Measurements from ENCODE around the gene ADGRF5. TPM values are rescaled to one million over a fixed set of nuclear protein-coding genes. Genes with fewer than 3 reads are reported as not detected.

The ADGRF5 gene
- total and polyA plus RNA-seq, 10 donors = 5.2 to 129 (median 82.3) TPM

- Histone ChIP-seq H3K4me1 (peaks cover 0 to 12% (median 0%) of the 10 kb centered on the region in 6 donors), H3K9me3 (no peaks in the 10 kb centered on the region), H3K36me3 (peaks cover 0 to 15% (median 0%) of the 10 kb centered on the region in 6 donors), H3K27ac (peak overlapping the region in 1 of 8 donors; percentile 33), H3K27me3 (replicated peaks in 1 of 7) (no peaks in the 10 kb centered on the region), H3K4me3 (no peak overlapping the region)
- WGBS, 5 donors = 33 to 50% (median 41%) methylated on average over 4 of the region's 4 CpGs
- no peak for TF ChIP-seq POLR2A (IDR thresholded peaks at IDR 0.05)
- no peak for TF ChIP-seq POLR2AphosphoS5 (IDR thresholded peaks at IDR 0.05)
- TF ChIP-seq CTCF (IDR thresholded peaks at IDR 0.05 in 8 of 11, conservative IDR thresholded peaks at IDR 0.05 in 3 of 11) = no peak
- no peak for DNase-seq
- intact Hi-C loops (cut with DNase I; ENCODE audit: low total_unique reads) = no loop called here
These were observed 30.4 kb downstream of the ADGRF5 start for GRCh38 chr6:46891252-46891795.

GRCh38 chr6:46888578-46888977 lies 33.2 kb downstream of the ADGRF5 start:
- 87 to 96% (median 92%) methylated on average over 4 of the region's 4 CpGs for WGBS, 5 donors
- Histone ChIP-seq H3K4me3 (no peak overlapping the region), H3K4me1 (no peaks in the 10 kb centered on the region), H3K27me3 (replicated peaks in 1 of 7) (no peaks in the 10 kb centered on the region), H3K9me3 (no peaks in the 10 kb centered on the region), H3K36me3 (peaks cover 0 to 28% (median 0%) of the 10 kb centered on the region in 6 donors), H3K27ac (no peak overlapping the region)
- no peak for DNase-seq
- TF ChIP-seq POLR2AphosphoS5 (IDR thresholded peaks at IDR 0.05) = no peak
- intact Hi-C loops (cut with DNase I; ENCODE audit: low total_unique reads) = no loop called here

- no peaks in the 10 kb centered on the region for H3K9me3 ChIP-seq
- TF ChIP-seq POLR2AphosphoS5 (IDR thresholded peaks at IDR 0.05) (no peak), POLR2A (IDR thresholded peaks at IDR 0.05) (no peak), CTCF (IDR thresholded peaks at IDR 0.05 in 8 of 11, conservative IDR thresholded peaks at IDR 0.05 in 3 of 11) (no peak)
- H3K36me3 ChIP-seq = peaks cover 0 to 33% (median under 1%) of the 10 kb centered on the region in 6 donors
- H3K4me3 ChIP-seq = no peak overlapping the region
- no peak overlapping the region for H3K27ac ChIP-seq
- no peaks in the 10 kb centered on the region for H3K4me1 ChIP-seq
- no peaks in the 10 kb centered on the region for H3K27me3 ChIP-seq (replicated peaks in 1 of 7)
- DNase-seq = no peak
- intact Hi-C loops (cut with DNase I; ENCODE audit: low total_unique reads) = no loop called here
- WGBS, 5 donors = 55 to 74% (median 59%) methylated on average over 3 of the region's 3 CpGs
These were observed 33.7 kb downstream of the ADGRF5 start for GRCh38 chr6:46888031-46888430.

GRCh38 chr6:46882645-46883044 lies 39.1 kb downstream of the ADGRF5 start:
- no peaks in the 10 kb centered on the region for H3K4me1 ChIP-seq
- no peak overlapping the region for H3K27ac ChIP-seq
- no peaks in the 10 kb centered on the region for H3K27me3 ChIP-seq (replicated peaks in 1 of 7)
- DNase-seq = no peak
- intact Hi-C loops (cut with DNase I; ENCODE audit: low total_unique reads) = no loop called here
- H3K36me3 ChIP-seq = peaks cover 0 to 71% (median 3%) of the 10 kb centered on the region in 6 donors
- no peaks in the 10 kb centered on the region for H3K9me3 ChIP-seq
- no peak overlapping the region for H3K4me3 ChIP-seq
- TF ChIP-seq POLR2AphosphoS5 (IDR thresholded peaks at IDR 0.05) (no peak), POLR2A (IDR thresholded peaks at IDR 0.05) (no peak), CTCF (IDR thresholded peaks at IDR 0.05 in 8 of 11, conservative IDR thresholded peaks at IDR 0.05 in 3 of 11) (no peak)
- 72 to 98% (median 84%) methylated on average over 2 of the region's 2 CpGs for WGBS, 5 donors
